Neural cell (in vitro differentiated cells): ENCODE results near the gene LRRIQ4. TPM values are rescaled to one million over a fixed set of nuclear protein-coding genes. Genes with fewer than 3 reads are reported as not detected.

ENCODE experiments used
- H2AFZ ChIP-seq: fragments of 200-600, 300-800 bp; sonication (generic), shearing (Covaris generic); 2 replicates; pipeline ENCODE4 v1.6.0; 2014; ENCODE audit warnings: low read depth, mild to moderate bottlenecking, antibody characterized with exemption, low read length, moderate library complexity
- H3F3A ChIP-seq: fragments of 200-600 bp; shearing (Covaris generic); 2 replicates; pipeline ENCODE4 v1.6.1; 2016; ENCODE audit warnings: mild to moderate bottlenecking, moderate library complexity, mixed read lengths, antibody characterized with exemption, low read length; ENCODE audit not compliant: insufficient read depth, poor library complexity, severe bottlenecking
- H3K27ac ChIP-seq: fragments of 200-600, 300-800 bp; sonication (generic), shearing (Covaris generic); 2 replicates; pipeline ENCODE4 v1.5.1; 2014; ENCODE audit warnings: mild to moderate bottlenecking, low read length, moderate library complexity
- H3K27me3 ChIP-seq: fragments of 300-800, 200-600 bp; sonication (generic), shearing (Covaris generic); 2 replicates; pipeline ENCODE4 v1.6.0; 2014; ENCODE audit warnings: mild to moderate bottlenecking, low read depth, low read length, moderate library complexity; ENCODE audit not compliant: insufficient read depth
- H3K36me3 ChIP-seq: fragments of 300-800, 200-600 bp; sonication (generic), shearing (Covaris generic); 2 replicates; pipeline ENCODE4 v1.5.1; 2014; ENCODE audit warnings: mild to moderate bottlenecking, antibody characterized with exemption, low read length, moderate library complexity; ENCODE audit not compliant: insufficient read depth
- H3K4me2 ChIP-seq: fragments of 300-800, 200-600 bp; sonication (generic), shearing (Covaris generic); 2 replicates; pipeline ENCODE4 v1.6.0; 2014; ENCODE audit warnings: mild to moderate bottlenecking, low read length
- H3K4me3 ChIP-seq: fragments of 300-800, 200-600 bp; sonication (generic), shearing (Covaris generic); 2 replicates; pipeline ENCODE4 v1.5.1; 2014; ENCODE audit warnings: mild to moderate bottlenecking, low read length, moderate library complexity
- H3K79me2 ChIP-seq: fragments of 200-600 bp; shearing (Covaris generic); replicated peaks from 2 replicates; pipeline ENCODE4 v1.6.0; 2014; ENCODE audit warnings: mild to moderate bottlenecking, low read length, moderate library complexity; ENCODE audit not compliant: insufficient read depth
- H3K9ac ChIP-seq: fragments of 300-800, 200-600 bp; sonication (generic), shearing (Covaris generic); 2 replicates; pipeline ENCODE4 v1.6.1; 2016; ENCODE audit warnings: mild to moderate bottlenecking, low read length, mixed read lengths
- H3K9me2 ChIP-seq: fragments of 200-600 bp; shearing (Covaris generic); 2 replicates; pipeline ENCODE4 v1.6.1; 2016; ENCODE audit warnings: mild to moderate bottlenecking, low read length, mixed read lengths; ENCODE audit not compliant: insufficient read depth
- H3K9me3 ChIP-seq: fragments of 200-600, 300-800 bp; sonication (generic), shearing (Covaris generic); 2 replicates; pipeline ENCODE4 v1.6.1; 2016; ENCODE audit warnings: mild to moderate bottlenecking, mixed run types, low read length, moderate library complexity, mixed read lengths
- H4K20me1 ChIP-seq: fragments of 200-600 bp; shearing (Covaris generic); 2 replicates; pipeline ENCODE4 v1.6.1; 2016; ENCODE audit warnings: mild to moderate bottlenecking, mixed run types; ENCODE audit not compliant: insufficient read depth
- CTCF ChIP-seq: fragments of 450-650 bp; IDR thresholded peaks from 2 replicates; pipeline ENCODE4 v1.5.1; 2014; ENCODE audit warnings: antibody characterized with exemption, mild to moderate bottlenecking, moderate library complexity; ENCODE audit not compliant: poor library complexity, severe bottlenecking
- EP300 ChIP-seq: fragments of 450-650 bp; conservative IDR thresholded peaks from 2 replicates; pipeline ENCODE4 v1.6.1; 2014; ENCODE audit warnings: antibody characterized with exemption, mild to moderate bottlenecking, moderate library complexity; ENCODE audit not compliant: poor library complexity, severe bottlenecking
- EZH2 ChIP-seq: fragments of 200-600, 300-800 bp; shearing (Covaris generic), sonication (generic); IDR thresholded peaks from 2 replicates; pipeline ENCODE4 v1.6.1; 2014; ENCODE audit warnings: antibody characterized with exemption, low read length, borderline replicate concordance, mild to moderate bottlenecking; ENCODE audit not compliant: insufficient read depth, poor library complexity, severe bottlenecking
- MXI1 ChIP-seq: fragments of 450-650 bp; conservative IDR thresholded peaks from 2 replicates; pipeline ENCODE4 v1.6.1; 2014; ENCODE audit warnings: antibody characterized with exemption, mild to moderate bottlenecking; ENCODE audit not compliant: poor library complexity, severe bottlenecking
- POLR2AphosphoS5 ChIP-seq: IDR thresholded peaks from 2 replicates; pipeline ENCODE4 v1.6.1; 2012
- RAD21 ChIP-seq: fragments of 450-650 bp; conservative IDR thresholded peaks from 2 replicates; pipeline ENCODE4 v1.6.1; 2014; ENCODE audit warnings: antibody characterized with exemption, mild to moderate bottlenecking, moderate library complexity
- REST ChIP-seq: IDR thresholded peaks from 2 replicates; pipeline ENCODE4 v1.6.1; 2012; ENCODE audit warnings: borderline replicate concordance
- SMC3 ChIP-seq: fragments of 450-650 bp; conservative IDR thresholded peaks from 2 replicates; pipeline ENCODE4 v1.6.1; 2014; ENCODE audit warnings: antibody characterized with exemption, mild to moderate bottlenecking, moderate library complexity; ENCODE audit not compliant: poor library complexity
- TAF1 ChIP-seq: IDR thresholded peaks from 2 replicates; pipeline ENCODE4 v1.6.1; 2012; ENCODE audit warnings: low read depth
- polyA plus RNA-seq: library from polyadenylated mRNA; depleted of rRNA; stranded (reverse); fragments of >200 nt; gene quantifications from 2 replicates; pipeline ENCODE4 v1.2.3, GENCODE V29; 2014

Gene LRRIQ4
- polyA plus RNA-seq, 1 donor from 2014 or later = not detected

GRCh38 chr3:169781209-169781855, 31.3 kb upstream of the LRRIQ4 start:
- Histone ChIP-seq H3K4me2 (no peak overlapping the region), H3K9me3 (no peaks in the 10 kb centered on the region), H3K4me3 (no peak overlapping the region), H3K9me2 (no peaks in the 10 kb centered on the region), H3K27me3 (no peaks in the 10 kb centered on the region), H3K79me2 (peaks cover 6% of the 10 kb centered on the region), H3K9ac (no peak overlapping the region), H3K27ac (no peak overlapping the region), H3K36me3 (peaks cover 16% of the 10 kb centered on the region), H4K20me1 (no peaks in the 10 kb centered on the region), H2AFZ (no peak overlapping the region), H3F3A (no peaks in the 10 kb centered on the region)
- no peak for TF ChIP-seq RAD21
- no peak for TF ChIP-seq POLR2AphosphoS5
- no peak for TF ChIP-seq EZH2
- no peak for TF ChIP-seq SMC3
- no peak for TF ChIP-seq EP300
- TF ChIP-seq MXI1 = no peak
- no peak for TF ChIP-seq TAF1
- no peak for TF ChIP-seq CTCF
- TF ChIP-seq REST = no peak

GRCh38 chr3:169787120-169787519, 25.6 kb upstream of the LRRIQ4 start:
- Histone ChIP-seq H3K9me2 (no peaks in the 10 kb centered on the region), H3K4me3 (no peak overlapping the region), H4K20me1 (no peaks in the 10 kb centered on the region), H3K4me2 (no peak overlapping the region), H3K9ac (no peak overlapping the region), H2AFZ (no peak overlapping the region), H3K27me3 (no peaks in the 10 kb centered on the region), H3K36me3 (peaks cover 14% of the 10 kb centered on the region), H3K79me2 (no peaks in the 10 kb centered on the region), H3F3A (no peaks in the 10 kb centered on the region), H3K27ac (no peak overlapping the region), H3K9me3 (no peaks in the 10 kb centered on the region)
- TF ChIP-seq TAF1 = no peak
- no peak for TF ChIP-seq SMC3
- TF ChIP-seq EP300 = no peak
- no peak for TF ChIP-seq MXI1
- TF ChIP-seq POLR2AphosphoS5 = no peak
- no peak for TF ChIP-seq CTCF
- TF ChIP-seq EZH2 = no peak
- TF ChIP-seq REST = no peak
- no peak for TF ChIP-seq RAD21
